ENCODE results near the gene OPN1MW3.
"Not testable (repeated sequence)": the region's sequence is repeated elsewhere in the genome, so short reads cannot be mapped to it uniquely, and the experiment has no call there.

DNA sequence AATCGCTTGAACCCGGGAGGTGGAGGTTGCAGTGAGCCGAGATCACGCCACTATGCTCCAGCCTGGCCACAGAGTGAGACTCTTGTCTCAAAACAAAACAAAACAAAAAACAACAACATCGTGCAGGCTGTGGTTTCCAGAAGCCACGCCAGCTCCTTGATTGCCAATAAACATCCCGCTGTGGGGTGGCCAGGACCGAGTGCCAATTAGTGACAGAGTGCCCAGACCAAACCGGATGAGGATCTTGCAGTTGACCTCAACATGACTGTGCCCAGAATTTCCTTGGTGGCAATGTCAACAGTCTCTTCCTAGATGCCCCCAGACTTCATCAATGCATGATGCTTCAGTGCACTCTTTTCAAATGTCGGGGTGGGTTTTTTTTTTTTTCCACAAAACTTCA is 1.3 kb downstream of the OPN1MW3 start:
- not testable (repeated sequence) for TF ChIP-seq POLR2A (IDR thresholded peaks at IDR 0.05; ENCODE audit: low read depth, low read length); CEBPB (IDR thresholded peaks at IDR 0.05; ENCODE audit: low read depth, low read length); SMC3 (IDR thresholded peaks at IDR 0.05; ENCODE audit: low read depth, low read length); MXI1 (IDR thresholded peaks at IDR 0.05; ENCODE audit: borderline replicate concordance, low read depth, low read length); RFX5 (IDR thresholded peaks at IDR 0.05; ENCODE audit: low read depth, low read length); RCOR1 (IDR thresholded peaks at IDR 0.05; ENCODE audit: insufficient replicate concordance, low read length); BHLHE40 (IDR thresholded peaks at IDR 0.05; ENCODE audit: low read depth, low read length)
- TF ChIP-seq, protein P1, sequence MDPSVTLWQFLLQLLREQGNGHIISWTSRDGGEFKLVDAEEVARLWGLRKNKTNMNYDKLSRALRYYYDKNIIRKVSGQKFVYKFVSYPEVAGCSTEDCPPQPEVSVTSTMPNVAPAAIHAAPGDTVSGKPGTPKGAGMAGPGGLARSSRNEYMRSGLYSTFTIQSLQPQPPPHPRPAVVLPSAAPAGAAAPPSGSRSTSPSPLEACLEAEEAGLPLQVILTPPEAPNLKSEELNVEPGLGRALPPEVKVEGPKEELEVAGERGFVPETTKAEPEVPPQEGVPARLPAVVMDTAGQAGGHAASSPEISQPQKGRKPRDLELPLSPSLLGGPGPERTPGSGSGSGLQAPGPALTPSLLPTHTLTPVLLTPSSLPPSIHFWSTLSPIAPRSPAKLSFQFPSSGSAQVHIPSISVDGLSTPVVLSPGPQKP (IDR thresholded peaks at IDR 0.05; ENCODE audit: borderline replicate concordance, low read depth, low read length), result not testable (repeated sequence)
- TF ChIP-seq, protein P2, sequence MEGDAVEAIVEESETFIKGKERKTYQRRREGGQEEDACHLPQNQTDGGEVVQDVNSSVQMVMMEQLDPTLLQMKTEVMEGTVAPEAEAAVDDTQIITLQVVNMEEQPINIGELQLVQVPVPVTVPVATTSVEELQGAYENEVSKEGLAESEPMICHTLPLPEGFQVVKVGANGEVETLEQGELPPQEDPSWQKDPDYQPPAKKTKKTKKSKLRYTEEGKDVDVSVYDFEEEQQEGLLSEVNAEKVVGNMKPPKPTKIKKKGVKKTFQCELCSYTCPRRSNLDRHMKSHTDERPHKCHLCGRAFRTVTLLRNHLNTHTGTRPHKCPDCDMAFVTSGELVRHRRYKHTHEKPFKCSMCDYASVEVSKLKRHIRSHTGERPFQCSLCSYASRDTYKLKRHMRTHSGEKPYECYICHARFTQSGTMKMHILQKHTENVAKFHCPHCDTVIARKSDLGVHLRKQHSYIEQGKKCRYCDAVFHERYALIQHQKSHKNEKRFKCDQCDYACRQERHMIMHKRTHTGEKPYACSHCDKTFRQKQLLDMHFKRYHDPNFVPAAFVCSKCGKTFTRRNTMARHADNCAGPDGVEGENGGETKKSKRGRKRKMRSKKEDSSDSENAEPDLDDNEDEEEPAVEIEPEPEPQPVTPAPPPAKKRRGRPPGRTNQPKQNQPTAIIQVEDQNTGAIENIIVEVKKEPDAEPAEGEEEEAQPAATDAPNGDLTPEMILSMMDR (conservative IDR thresholded peaks at IDR 0.05; ENCODE audit: low read depth, low read length), result not testable (repeated sequence)
- TF ChIP-seq, protein P3, sequence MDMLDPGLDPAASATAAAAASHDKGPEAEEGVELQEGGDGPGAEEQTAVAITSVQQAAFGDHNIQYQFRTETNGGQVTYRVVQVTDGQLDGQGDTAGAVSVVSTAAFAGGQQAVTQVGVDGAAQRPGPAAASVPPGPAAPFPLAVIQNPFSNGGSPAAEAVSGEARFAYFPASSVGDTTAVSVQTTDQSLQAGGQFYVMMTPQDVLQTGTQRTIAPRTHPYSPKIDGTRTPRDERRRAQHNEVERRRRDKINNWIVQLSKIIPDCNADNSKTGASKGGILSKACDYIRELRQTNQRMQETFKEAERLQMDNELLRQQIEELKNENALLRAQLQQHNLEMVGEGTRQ (IDR thresholded peaks at IDR 0.05; ENCODE audit: low read depth, low read length), result not testable (repeated sequence)

All from IMR-90 (cell line).